Measurements from ENCODE around the gene RTN4R.

The RTN4R gene

DNA sequence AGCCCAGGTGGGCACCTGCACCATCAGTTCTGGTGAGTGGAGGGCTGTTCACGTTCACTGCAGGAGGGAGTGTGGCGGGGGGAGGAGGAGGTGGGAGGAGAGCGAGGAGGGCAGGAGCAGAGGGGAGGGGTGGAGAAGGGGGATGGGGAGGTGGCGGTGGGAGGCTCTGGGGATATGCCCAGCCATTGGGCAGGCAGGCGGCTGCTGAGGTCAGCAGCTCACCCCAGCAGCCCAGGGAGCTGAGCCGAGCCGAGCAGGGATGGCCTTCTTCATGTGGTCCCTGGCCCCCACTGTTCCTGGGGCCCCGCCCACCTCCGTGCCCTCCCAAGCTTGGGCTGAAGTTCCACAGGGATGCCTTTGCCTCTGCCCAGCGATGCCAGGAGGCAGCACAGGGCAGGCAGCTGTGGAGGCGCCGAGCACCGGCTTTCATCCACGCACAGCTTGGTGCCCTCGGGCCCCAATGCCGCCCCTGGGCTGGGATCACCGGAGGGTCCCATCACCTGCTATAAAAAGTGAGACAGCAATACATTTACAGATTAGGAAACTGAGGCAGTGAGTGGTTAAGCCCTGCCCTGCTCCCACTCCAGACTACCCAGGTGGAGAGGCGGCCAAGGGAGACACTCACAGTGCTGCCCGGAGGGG is 21.6 kb downstream of the RTN4R start:
- TF ChIP-seq, protein P1, sequence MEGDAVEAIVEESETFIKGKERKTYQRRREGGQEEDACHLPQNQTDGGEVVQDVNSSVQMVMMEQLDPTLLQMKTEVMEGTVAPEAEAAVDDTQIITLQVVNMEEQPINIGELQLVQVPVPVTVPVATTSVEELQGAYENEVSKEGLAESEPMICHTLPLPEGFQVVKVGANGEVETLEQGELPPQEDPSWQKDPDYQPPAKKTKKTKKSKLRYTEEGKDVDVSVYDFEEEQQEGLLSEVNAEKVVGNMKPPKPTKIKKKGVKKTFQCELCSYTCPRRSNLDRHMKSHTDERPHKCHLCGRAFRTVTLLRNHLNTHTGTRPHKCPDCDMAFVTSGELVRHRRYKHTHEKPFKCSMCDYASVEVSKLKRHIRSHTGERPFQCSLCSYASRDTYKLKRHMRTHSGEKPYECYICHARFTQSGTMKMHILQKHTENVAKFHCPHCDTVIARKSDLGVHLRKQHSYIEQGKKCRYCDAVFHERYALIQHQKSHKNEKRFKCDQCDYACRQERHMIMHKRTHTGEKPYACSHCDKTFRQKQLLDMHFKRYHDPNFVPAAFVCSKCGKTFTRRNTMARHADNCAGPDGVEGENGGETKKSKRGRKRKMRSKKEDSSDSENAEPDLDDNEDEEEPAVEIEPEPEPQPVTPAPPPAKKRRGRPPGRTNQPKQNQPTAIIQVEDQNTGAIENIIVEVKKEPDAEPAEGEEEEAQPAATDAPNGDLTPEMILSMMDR (IDR thresholded peaks at IDR 0.05), result no peak

DNA sequence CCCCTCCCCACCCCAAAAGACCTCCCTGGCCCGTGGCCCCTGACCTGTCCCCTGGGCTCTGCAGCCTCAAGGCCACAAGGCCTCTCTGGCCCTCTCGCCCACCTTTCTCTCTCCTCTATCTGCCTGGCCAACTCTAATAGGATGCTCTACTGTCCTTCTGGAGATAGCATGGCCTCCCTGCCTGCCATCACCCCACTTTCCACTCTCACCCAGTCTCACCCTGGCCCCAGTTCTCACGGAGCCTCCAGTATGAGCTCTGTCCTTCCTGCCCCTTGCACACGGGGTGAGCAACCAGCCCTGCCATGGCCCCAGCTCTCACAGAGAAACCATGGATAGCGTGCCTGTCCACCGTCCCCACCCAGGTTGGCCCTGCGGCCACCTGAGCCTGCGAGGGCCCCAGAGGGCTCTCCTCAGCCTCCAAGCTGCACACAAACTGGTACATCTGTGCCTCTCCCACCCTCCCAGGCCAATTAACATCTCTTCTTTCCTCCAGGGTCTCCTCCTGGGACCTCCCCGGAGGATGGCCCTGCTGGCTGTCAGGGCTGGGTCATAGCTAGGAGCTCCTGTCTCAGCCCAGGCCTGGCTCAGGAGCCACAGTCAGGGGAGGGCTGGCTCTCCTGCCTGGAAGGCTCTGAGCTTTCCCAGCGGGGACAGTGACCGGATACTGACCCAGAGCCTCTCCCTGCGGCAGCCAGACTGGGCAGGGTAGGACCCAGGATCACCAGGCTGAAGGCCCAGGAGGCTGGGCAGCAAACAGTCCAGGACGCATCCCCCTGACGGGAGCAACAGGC is 22.3 kb downstream of the RTN4R start:
- TF ChIP-seq, protein P1 (IDR thresholded peaks at IDR 0.05), result no peak

DNA sequence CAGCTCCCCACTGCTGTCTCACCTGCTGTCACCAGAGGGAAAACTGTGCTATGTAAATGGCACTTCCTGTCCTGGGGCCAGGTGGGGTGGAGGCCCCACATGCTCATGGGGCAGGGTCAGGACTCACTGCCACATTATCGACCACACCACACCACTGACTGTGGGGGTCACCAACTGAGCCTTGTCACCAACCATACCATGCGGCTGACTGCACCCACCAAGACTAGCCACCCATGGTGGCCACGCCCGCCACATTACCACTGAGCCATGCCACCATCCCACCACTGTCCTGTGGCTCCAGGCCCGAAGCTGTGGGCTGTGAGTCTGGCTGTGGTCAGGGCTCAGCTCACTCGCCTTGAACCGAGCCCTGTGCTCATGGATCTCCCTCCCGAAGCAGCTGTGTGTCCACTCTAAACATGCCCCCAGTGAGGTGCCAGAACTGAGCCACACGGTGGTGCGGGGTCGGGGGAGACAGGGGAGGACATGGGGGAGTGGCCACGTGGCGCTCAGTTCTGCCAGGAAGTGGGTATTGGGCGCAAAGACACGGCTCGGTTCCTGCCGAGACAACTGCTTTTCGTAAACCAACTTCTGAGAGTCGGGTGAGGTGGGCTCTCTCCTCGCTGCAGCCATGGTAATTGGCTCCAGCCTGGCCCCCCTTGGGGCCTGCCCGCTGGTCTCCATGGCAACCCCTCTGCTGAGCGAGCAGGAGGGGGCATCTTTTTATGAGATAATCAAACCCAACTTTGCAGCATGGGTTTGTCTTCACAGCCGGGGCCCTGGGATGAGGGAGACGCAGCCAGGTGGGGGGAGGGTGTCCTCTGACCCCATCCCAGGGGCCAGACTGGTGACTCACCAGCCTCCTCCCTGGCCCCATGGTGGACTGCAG is 23.2 kb downstream of the RTN4R start:
- TF ChIP-seq, protein P1 (IDR thresholded peaks at IDR 0.05), result no peak

DNA sequence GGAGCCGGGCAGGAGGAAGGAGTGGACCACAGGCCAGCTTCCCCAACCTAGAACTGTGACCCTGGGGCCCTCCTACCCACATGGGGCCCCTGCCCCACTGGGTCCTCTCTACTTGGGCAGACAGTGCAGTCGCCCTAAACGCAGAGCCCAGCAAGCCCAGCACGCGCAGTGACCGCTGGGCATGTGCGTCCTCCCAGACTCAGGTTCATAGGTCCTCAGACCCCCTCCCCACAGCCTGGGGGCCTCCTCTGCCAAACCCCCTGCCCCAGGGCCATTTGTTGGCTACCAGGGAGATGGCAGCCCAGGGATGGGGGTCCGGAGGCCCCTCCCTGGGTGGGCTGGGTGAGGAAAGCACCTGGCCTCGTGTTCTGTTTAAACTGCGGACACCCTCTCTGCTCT is 23.9 kb downstream of the RTN4R start:
- TF ChIP-seq, protein P1 (IDR thresholded peaks at IDR 0.05), result no peak

DNA sequence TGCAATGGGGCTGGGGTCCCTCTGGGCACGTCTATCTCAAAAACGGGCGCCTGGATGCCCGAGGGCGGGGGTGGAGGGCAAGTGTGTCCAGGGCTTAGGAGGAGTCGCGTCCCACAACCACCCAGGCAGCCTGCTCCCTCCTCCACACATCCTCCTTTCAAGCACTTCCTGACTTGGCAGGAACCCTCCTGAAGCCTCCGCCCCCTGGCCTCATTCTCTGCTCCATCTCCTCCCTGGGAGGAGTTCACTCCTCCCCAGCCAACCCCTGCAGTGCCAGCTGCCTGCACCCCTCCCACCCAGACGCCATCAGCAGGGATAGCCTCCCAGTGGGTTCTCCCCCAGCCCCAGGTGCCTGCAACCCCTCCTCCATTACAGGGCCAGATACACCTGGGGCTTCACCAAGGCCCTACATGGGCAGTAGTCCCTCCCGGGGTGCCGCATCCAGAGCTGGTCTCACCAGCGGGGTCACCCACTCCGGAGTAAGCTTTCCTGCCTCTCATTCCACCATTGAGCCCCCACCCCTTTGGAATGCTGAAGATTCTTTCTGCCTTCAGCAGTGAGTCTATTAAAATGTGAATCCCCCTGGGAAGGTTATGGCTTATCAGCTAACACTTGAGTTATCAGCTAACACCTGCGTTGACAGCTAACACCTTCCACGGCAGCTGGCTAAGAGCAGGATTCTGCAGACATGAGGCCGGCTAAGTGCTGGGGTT is 24.4 kb downstream of the RTN4R start:
- TF ChIP-seq, protein P1 (IDR thresholded peaks at IDR 0.05), result no peak

DNA sequence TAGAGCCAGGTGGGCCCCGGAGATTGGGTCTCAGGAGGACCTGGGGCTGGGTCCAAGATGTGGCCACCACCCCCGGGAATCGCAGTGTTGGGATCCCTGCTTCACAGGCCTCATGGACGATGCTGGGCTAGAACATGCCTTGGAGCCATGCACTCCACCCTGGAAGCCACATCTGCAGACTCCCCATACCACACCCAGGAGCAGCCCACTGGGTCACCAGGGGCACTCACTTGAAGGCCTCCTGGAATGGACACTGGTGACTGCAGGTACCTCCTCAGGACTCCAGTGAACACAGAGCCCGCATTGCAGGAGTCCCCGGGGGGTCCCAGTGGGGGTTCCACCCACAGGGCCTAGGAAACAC is 25.0 kb downstream of the RTN4R start:
- TF ChIP-seq, protein P1 (IDR thresholded peaks at IDR 0.05), result no peak
